Measurements from ENCODE around the gene TMEM125.

TMEM125 gene

DNA sequence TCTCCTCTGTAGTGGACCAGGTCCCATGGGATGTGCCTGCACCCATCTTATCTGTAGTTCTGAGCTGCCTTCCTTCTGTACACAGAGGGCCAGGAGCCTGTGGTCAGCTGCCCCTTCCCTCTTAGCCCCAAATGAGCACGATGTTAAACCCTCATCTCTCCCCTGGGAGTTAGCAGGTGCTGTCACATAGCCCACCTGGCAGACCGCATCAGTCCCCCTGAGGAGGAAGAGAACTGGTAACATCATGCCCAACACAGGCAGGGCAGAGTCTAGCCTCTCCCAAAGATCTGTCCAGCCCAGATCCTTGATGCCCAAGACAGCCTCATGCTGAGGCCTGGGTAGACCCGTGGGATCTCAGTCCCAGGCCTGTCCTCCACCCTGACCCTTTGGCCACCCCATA is 35.7 kb downstream of the TMEM125 start:
- H3K4me3 ChIP-seq (ENCODE audit: low read depth, low read length) = no peak overlapping the region
- DNase-seq (ENCODE audit: low read depth) = no peak
- TF ChIP-seq, protein P1, sequence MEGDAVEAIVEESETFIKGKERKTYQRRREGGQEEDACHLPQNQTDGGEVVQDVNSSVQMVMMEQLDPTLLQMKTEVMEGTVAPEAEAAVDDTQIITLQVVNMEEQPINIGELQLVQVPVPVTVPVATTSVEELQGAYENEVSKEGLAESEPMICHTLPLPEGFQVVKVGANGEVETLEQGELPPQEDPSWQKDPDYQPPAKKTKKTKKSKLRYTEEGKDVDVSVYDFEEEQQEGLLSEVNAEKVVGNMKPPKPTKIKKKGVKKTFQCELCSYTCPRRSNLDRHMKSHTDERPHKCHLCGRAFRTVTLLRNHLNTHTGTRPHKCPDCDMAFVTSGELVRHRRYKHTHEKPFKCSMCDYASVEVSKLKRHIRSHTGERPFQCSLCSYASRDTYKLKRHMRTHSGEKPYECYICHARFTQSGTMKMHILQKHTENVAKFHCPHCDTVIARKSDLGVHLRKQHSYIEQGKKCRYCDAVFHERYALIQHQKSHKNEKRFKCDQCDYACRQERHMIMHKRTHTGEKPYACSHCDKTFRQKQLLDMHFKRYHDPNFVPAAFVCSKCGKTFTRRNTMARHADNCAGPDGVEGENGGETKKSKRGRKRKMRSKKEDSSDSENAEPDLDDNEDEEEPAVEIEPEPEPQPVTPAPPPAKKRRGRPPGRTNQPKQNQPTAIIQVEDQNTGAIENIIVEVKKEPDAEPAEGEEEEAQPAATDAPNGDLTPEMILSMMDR (conservative IDR thresholded peaks at IDR 0.05; ENCODE audit: low read depth, low read length) = no peak

DNA sequence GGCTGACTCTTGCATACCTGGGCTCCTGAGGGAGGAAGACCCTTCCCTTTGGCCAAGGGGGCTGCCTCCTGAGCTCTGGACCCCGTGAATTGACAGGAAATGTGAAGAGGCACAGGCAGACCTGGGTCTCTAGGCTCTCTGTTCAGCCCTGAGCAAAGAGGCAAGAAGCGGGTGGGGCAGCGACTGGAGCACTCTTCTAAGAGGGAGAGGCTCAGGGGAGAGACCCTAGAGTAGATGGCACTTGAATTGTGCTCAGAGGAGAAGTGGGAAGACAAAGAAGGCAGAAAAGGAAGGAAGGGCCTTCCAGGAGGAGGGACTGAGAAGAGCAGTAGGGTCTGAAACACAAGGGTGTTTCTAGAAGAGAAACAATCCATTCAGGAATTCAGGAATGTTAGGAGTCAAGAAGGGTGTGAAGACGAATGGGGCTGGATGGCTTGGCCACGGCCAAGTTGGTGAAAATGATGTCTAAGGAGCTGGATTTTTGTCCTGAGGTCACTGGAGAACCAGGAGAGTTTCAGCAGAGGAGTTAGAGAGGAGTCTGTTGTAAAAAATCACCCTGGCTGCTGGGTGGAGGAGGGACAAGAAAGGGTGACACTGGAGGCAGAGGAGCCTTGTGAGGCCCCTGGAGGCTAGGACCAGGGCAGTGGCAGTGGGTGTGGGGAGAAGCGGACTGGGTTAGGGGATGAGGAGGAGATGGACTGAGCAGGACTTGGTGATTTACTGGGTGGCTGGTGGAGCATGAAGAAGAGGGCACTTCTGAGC is 36.3 kb downstream of the TMEM125 start:
- DNase-seq (ENCODE audit: low read depth) = no peak
- H3K4me3 ChIP-seq (ENCODE audit: low read depth, low read length) = no peak overlapping the region
- TF ChIP-seq, protein P1 (conservative IDR thresholded peaks at IDR 0.05; ENCODE audit: low read depth, low read length) = no peak

DNA sequence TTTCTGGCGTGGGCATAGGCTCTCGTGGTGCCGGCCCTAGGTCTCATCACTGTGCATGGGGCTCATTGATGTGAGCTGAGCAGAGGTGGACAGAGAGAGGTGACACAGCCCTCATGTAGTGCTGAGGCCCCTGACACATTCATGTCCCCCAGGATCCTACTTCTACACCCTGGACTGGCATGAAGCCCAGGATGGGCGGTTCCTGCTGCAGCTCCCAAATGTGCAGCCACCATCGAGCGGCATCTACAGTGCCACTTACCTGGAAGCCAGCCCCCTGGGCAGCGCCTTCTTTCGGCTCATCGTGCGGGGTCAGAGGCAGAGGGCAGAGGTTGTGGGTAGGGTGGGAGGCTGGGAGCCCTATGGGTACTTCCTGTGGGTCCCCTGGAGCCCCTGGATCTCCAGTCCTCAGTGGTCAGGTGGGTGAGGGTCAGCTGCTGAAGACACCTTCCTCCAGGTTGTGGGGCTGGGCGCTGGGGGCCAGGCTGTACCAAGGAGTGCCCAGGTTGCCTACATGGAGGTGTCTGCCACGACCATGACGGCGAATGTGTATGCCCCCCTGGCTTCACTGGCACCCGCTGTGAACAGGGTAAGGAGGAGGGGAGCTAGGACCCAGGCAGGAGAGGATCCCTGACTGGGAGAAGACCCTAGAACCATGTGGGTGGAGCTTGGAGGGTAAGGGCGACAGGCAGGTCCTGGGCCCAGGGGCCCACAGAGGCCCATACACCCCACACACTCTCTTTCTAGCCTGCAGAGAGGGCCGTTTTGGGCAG is 37.1 kb downstream of the TMEM125 start:
- H3K4me3 ChIP-seq (ENCODE audit: low read depth, low read length) = no peak overlapping the region
- TF ChIP-seq, protein P1 (conservative IDR thresholded peaks at IDR 0.05; ENCODE audit: low read depth, low read length) = no peak
- DNase-seq (ENCODE audit: low read depth) = no peak

DNA sequence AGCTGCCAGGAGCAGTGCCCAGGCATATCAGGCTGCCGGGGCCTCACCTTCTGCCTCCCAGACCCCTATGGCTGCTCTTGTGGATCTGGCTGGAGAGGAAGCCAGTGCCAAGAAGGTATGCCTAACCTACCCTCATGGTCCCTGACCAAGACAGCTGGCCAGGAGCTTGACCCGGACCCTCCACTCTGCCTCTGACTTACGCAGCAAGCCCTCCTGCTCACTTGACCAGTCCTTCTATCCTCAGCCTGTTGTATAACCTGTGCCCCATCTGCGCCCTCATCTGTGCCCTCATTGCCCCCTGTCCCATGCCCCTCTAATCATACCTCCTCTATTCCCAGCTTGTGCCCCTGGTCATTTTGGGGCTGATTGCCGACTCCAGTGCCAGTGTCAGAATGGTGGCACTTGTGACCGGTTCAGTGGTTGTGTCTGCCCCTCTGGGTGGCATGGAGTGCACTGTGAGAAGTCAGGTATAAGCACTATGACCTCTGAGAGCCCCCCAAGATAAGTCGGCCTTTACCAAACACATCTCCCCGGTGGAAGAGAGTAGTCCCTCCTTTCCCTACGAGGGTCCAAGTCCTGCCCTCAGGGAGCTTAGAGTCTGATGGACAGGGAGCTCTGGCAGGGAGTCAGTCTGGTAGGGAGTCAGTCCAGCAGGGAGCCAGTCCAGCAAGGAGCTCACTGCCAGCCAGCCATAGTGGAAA is 37.8 kb downstream of the TMEM125 start:
- no peak for DNase-seq (ENCODE audit: low read depth)
- TF ChIP-seq, protein P1 (conservative IDR thresholded peaks at IDR 0.05; ENCODE audit: low read depth, low read length) = no peak
- H3K4me3 ChIP-seq (ENCODE audit: low read depth, low read length) = no peak overlapping the region

DNA sequence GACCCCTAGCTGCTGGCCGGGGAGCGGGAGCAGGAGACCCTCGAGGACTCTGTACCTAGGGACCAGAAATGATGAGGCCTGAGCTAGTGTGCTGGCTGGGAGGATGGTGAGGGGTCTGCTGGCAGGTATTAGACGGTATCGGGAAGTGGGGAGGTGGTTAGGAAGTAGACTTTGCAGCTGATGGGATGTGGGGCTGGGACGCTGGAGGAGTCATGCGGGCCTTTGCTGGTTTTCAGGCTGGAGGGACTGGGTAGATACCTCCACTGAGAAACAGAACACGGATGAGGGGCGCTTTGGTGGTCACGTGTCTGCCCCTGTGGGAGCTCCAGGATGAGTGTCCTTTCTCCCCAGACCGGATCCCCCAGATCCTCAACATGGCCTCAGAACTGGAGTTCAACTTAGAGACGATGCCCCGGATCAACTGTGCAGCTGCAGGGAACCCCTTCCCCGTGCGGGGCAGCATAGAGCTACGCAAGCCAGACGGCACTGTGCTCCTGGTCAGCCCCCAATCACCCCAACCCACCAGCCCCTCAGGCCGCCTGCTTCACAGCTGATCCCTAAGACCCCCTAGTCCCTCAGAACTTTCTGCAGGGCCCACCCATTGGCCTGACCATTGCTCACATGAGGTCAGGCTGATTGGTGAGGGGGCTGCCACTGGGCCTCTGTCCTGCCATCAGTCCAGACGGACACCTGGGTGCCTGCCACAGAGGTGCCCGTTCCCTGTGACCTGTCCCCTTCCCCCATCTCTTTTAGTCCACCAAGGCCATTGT is 39.0 kb downstream of the TMEM125 start:
- no peak for DNase-seq (ENCODE audit: low read depth)
- H3K4me3 ChIP-seq (ENCODE audit: low read depth, low read length) = no peak overlapping the region
- TF ChIP-seq, protein P1 (conservative IDR thresholded peaks at IDR 0.05; ENCODE audit: low read depth, low read length) = no peak

DNA sequence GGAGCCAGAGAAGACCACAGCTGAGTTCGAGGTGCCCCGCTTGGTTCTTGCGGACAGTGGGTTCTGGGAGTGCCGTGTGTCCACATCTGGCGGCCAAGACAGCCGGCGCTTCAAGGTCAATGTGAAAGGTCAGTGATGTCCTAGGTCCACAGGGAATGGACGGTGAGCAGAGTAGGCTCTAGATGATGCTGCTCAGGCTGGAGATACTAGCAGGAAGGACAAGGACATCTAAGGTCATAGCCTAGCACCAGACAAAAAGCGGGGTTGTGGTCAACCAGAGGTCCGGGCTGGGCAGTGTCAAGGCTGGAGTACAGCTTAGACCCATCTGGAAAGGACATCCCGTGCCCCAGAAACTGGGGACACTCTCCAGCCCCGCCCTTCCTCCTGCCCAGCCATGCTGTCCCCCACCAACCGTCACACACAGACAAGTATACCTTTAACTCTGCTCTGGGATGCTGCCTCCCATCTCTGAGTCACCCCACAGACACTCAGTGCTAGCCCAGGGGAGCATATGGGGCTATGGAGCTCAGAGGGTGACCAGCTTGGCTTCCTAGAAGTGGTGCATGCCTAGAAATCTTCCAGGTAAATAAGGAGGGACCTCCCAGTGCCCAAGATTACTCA is 39.7 kb downstream of the TMEM125 start:
- DNase-seq (ENCODE audit: low read depth) = no peak
- H3K4me3 ChIP-seq (ENCODE audit: low read depth, low read length) = no peak overlapping the region
- TF ChIP-seq, protein P1 (conservative IDR thresholded peaks at IDR 0.05; ENCODE audit: low read depth, low read length) = no peak

Data from choroid plexus epithelial cell (primary cell).